Ascending aorta (tissue), 2 donors: ENCODE data around the gene RPS14. TPM values are rescaled to one million over a fixed set of nuclear protein-coding genes. Genes with fewer than 3 reads are reported as not detected.

Source experiments
- DNase-seq, 2 donors: peaks; one replicate each; pipeline ENCODE4 v3.0.0-alpha.2; 2019; ENCODE audit warnings: low spot score in 2 of 2
- H3K27ac ChIP-seq, 2 donors: fragments of 200-600 bp; sonication (generic); one replicate each; pipeline ENCODE4 v1.5.1; 2016 to 2017; ENCODE audit warnings: mild to moderate bottlenecking in 1 of 2
- H3K27me3 ChIP-seq: fragments of 200-600 bp; sonication (generic); one replicate; pipeline ENCODE4 v1.5.1; 2017
- H3K36me3 ChIP-seq, 2 donors: fragments of 200-600 bp; sonication (generic); one replicate each; pipeline ENCODE4 v1.5.1; 2016
- H3K4me1 ChIP-seq, 2 donors: fragments of 200-600 bp; sonication (generic); one replicate each; pipeline ENCODE4 v1.5.1; 2016 to 2017; ENCODE audit warnings: mild to moderate bottlenecking in 1 of 2
- H3K4me3 ChIP-seq, 2 donors: fragments of 200-600 bp; sonication (generic); one replicate each; pipeline ENCODE4 v1.5.1; 2016 to 2017; ENCODE audit warnings: mild to moderate bottlenecking in 1 of 2
- H3K9me3 ChIP-seq, 2 donors: fragments of 200-600 bp; sonication (generic); one replicate each; pipeline ENCODE4 v1.5.1; 2016
- intact Hi-C: fragments of 100-400 bp; cut with DNase I; formaldehyde crosslinking; loops from one replicate; pipeline ENCODE4 v1.15.1; 2023
- total RNA-seq: library from RNA; depleted of rRNA; stranded (reverse); fragments of >200 nt; gene quantifications from one replicate; pipeline ENCODE4 v1.1.0, GENCODE V29; 2016
- TF ChIP-seq, protein P1 (sequence below), 3 experiments: fragments of 200-600 bp in 2 of 3; fragments of 450-650 bp in 1 of 3; sonication (generic) in 2 of 3; IDR thresholded peaks; one replicate each; pipeline ENCODE4 v1.5.1; 2016 to 2019; ENCODE audit warnings: antibody characterized with exemption in 3 of 3, mild to moderate bottlenecking in 1 of 3, moderate library complexity in 1 of 3

The RPS14 gene
- total RNA-seq, 1 donor from 2014 or later, result 1,928 TPM

DNA sequence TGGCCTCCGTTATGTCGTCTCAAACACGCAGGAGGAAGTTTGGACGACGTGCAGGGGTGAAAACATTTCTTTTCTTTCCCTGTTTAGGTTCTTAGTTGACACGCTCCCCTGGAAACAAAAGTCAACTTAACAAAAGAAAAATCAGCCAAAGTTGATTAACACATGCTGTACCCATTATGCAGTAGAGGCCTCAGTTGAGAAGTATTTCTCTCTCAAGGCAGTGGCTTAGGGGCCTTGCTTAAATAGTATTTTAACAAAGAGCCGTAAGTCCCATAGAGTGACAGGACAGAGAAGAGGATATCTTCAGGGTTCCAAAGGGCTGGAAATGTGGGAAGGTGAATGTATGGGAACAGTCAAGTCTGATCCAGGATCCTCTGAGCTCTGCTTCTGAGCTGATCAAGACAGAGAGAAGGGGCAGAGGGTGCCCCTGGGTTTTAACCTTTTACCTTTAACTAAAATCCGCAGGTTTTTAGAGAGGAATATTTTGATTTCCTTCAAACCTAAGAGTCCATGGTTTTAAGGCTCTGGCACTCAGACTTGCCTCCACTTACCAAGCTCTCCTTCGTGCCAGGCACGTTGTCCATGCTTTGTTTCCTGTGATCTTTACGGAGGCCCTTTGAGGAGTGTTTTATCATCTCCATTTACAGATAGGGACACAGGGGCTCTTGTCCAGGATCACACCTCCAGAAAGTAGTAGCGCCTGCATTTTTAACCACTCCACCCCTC lies 36.2 kb downstream of the RPS14 start:
- peak overlapping the region; percentile 81 to 86 for H3K27ac ChIP-seq
- intact Hi-C loops, result loop anchor here (5.0 kb wide), 1 partner anchor 56 kb away; the partner anchor contains the start of gene TCOF1
- H3K9me3 ChIP-seq, result no peaks in the 10 kb centered on the region
- no peak for DNase-seq
- peaks cover 3 to 11% of the 10 kb centered on the region in 2 donors for H3K4me1 ChIP-seq
- peak overlapping the region; percentile 55 to 64 for H3K4me3 ChIP-seq
- H3K36me3 ChIP-seq, result no peaks in the 10 kb centered on the region
- no peaks in the 10 kb centered on the region for H3K27me3 ChIP-seq
- TF ChIP-seq, protein P1, sequence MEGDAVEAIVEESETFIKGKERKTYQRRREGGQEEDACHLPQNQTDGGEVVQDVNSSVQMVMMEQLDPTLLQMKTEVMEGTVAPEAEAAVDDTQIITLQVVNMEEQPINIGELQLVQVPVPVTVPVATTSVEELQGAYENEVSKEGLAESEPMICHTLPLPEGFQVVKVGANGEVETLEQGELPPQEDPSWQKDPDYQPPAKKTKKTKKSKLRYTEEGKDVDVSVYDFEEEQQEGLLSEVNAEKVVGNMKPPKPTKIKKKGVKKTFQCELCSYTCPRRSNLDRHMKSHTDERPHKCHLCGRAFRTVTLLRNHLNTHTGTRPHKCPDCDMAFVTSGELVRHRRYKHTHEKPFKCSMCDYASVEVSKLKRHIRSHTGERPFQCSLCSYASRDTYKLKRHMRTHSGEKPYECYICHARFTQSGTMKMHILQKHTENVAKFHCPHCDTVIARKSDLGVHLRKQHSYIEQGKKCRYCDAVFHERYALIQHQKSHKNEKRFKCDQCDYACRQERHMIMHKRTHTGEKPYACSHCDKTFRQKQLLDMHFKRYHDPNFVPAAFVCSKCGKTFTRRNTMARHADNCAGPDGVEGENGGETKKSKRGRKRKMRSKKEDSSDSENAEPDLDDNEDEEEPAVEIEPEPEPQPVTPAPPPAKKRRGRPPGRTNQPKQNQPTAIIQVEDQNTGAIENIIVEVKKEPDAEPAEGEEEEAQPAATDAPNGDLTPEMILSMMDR (IDR thresholded peaks at IDR 0.05), result no peak

- Histone ChIP-seq H3K27me3 (no peaks in the 10 kb centered on the region), H3K36me3 (no peaks in the 10 kb centered on the region), H3K4me3 (peak within 1 kb of the TSS; percentile 55 to 64), H3K9me3 (no peaks in the 10 kb centered on the region), H3K27ac (peak within 1 kb of the TSS; percentile 81 to 86), H3K4me1 (peaks cover 3 to 11% of the 10 kb centered on the region in 2 donors)
- TF ChIP-seq, protein P1 (IDR thresholded peaks at IDR 0.05), result no peak
- intact Hi-C loops, result loop anchor here (5.0 kb wide), 1 partner anchor 55 kb away; the partner anchor contains the start of gene TCOF1
- peak; percentile 79 to 93 for DNase-seq
Observed at GRCh38 chr5:150412319-150413175, 37.0 kb downstream of the RPS14 start, which contains the start of gene CD74. TSS of gene CD74 (minus strand) at chr5:150412910. CDS start at chr5:150412749, 161 bp downstream.

DNA sequence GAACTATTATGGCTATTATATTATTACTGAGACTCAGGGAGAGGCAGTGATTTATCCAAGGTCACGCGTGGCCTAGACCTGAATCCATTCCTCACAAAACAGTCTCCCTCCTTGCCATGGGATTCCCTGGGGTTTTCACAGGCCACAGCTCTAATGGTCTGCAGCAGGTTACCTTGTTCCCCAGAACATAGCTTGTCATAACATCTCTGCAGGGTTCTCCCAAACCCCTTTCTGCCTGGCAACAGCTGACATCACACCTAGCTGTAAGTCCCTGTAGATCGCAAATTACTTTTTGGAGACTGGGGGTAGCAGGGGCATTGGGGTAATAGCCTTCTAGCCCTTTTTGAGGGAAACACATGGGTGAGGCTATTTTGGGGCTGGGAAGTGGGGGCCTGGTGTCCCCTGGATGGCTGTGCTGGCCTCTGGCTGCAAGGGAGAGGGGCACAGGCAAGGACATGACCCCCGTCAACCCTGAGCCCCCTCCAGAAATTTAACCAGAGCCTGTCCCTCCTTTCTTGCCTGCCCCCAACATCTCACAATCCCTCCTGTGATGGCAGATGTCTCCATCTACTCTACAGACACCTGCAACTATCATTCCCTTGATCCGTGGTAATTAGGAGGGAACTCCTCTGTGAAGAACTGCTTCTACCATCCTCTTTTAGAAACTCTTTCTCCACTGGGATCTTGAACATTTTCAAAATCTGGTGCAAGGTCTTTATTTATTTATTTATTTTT lies 38.1 kb downstream of the RPS14 start:
- no peak for DNase-seq
- Histone ChIP-seq H3K27ac (peak overlapping the region; percentile 81 to 86), H3K27me3 (no peaks in the 10 kb centered on the region), H3K4me3 (peak overlapping the region; percentile 55 to 64), H3K36me3 (no peaks in the 10 kb centered on the region), H3K4me1 (peaks cover 3 to 11% of the 10 kb centered on the region in 2 donors), H3K9me3 (no peaks in the 10 kb centered on the region)
- intact Hi-C loops, result loop anchor here (5.0 kb wide), 1 partner anchor 54 kb away; the partner anchor contains the start of gene TCOF1
- TF ChIP-seq, protein P1 (IDR thresholded peaks at IDR 0.05), result no peak

DNA sequence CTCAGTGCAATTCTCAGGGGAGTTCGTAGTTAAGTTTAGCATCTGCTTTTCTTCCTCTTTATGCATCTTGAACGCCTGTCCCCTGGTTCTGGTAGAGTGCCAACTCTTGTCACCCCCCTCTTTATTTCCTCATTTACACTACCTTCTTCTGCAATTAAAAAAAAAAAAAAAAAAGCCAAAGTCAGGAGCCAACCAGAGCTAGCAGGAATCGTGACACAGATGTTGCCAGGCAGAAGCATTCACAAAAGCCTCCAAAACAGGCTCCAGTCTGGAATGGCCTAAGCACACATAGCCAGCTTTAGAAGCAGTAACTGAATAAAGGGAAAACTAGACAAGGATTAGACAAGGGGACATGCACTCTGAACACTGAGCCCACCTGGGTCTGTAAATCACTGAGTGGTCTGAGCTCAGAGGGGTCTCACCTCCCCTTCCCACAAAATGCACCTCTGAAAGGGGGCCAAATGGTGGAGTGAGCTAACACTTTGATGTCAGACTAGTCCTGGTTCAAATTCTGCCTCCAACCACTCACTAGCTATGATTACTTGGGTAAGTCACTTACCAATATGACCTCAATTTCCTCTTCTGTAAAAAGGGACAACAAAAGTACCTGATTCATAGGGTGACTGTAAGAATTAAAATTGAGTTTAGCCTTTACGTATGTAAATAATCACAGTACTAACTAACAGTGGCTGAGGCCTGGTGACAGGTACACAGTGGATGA lies 38.9 kb downstream of the RPS14 start:
- intact Hi-C loops, result loop anchor here (5.0 kb wide), 1 partner anchor 53 kb away; the partner anchor contains the start of gene TCOF1
- Histone ChIP-seq H3K27ac (peak overlapping the region; percentile 81 to 86), H3K27me3 (no peaks in the 10 kb centered on the region), H3K4me1 (peaks cover 3 to 11% of the 10 kb centered on the region in 2 donors), H3K9me3 (no peaks in the 10 kb centered on the region), H3K36me3 (no peaks in the 10 kb centered on the region), H3K4me3 (peak overlapping the region; percentile 55 to 64)
- peak in 1 of 2 donors; percentile 86 for DNase-seq
- TF ChIP-seq, protein P1 (IDR thresholded peaks at IDR 0.05), result no peak
